ENCODE data around the gene EFHD1. TPM values are rescaled to one million over a fixed set of nuclear protein-coding genes. Genes with fewer than 3 reads are reported as not detected.

Gene EFHD1
- total and polyA plus RNA-seq, 2 of the 13 experiments (the other 11 are each of a cell fraction or from before 2014, with no cell fraction given): 0.09 TPM; not detected in 1

DNA sequence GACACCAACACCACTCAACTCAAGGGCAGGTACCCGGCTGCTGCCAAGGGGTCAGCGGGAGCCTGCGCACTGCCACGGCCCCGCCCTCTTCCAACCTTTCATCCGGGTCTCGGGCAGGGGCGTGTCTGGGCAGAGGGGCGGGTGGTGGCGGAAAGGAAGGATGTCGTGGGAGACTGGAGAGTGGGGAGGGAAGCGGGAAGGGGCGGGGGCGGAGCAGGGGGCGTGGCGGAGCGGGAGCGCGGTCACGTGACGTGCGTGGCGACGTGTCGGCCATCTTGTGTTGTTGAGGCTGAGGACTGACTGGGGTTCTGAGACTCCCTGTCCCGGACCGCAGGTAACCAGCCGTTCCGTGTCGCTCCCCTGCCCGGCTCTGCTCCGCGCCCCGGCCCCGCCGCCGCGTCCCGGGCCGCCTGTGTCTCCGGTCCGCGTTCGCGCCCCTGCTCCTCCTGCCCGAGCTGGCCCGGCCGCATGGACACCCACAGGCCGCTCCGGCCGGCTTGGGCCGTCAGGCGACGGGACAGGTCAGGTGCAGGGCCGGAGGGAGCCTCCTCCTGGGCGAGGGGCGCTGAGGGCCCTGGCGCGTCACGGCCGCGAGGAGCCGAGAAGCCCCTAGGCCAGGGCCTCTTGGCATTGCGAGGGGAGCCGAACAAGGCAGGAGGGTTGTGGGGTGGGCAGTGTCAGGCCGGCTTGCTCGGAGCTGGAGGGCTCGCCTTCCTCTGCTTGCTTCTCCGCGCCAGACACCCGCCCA lies 63.8 kb downstream of the EFHD1 start, which contains the start of gene GIGYF2 (continued):
- TF ChIP-seq, protein P1, sequence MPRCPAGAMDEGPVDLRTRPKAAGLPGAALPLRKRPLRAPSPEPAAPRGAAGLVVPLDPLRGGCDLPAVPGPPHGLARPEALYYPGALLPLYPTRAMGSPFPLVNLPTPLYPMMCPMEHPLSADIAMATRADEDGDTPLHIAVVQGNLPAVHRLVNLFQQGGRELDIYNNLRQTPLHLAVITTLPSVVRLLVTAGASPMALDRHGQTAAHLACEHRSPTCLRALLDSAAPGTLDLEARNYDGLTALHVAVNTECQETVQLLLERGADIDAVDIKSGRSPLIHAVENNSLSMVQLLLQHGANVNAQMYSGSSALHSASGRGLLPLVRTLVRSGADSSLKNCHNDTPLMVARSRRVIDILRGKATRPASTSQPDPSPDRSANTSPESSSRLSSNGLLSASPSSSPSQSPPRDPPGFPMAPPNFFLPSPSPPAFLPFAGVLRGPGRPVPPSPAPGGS (CRISPR knock-in tag; IDR thresholded peaks at IDR 0.05): peak; percentile 91; the same call in 1 of the 2 replicates
- TF ChIP-seq TRIM24 (CRISPR knock-in tag; IDR thresholded peaks at IDR 0.05) (0 out of 2 replicates have a peak, but pooled peaks have one; percentile 38), ZNF772 (CRISPR knock-in tag; IDR thresholded peaks at IDR 0.05) (peak; percentile 55; the same call in 1 of the 2 replicates), ZBTB20 (CRISPR knock-in tag; IDR thresholded peaks at IDR 0.05; ENCODE audit: borderline replicate concordance, low read depth) (no peak; the same call in none of the 2 replicates), CHD2 (IDR thresholded peaks at IDR 0.05; ENCODE audit: low read depth, low read length) (peak; percentile 6; the same call in 1 of the 2 replicates), ZBTB10 (CRISPR knock-in tag; IDR thresholded peaks at IDR 0.05; ENCODE audit: borderline replicate concordance) (0 out of 2 replicates have a peak, but pooled peaks have one; percentile 57), ARHGAP35 (CRISPR knock-in tag; IDR thresholded peaks at IDR 0.05; ENCODE audit: borderline replicate concordance) (0 out of 2 replicates have a peak, but pooled peaks have one; percentile 54), ZFP90 (CRISPR knock-in tag; IDR thresholded peaks at IDR 0.05; ENCODE audit: borderline replicate concordance) (no peak; the same call in 1 of the 2 replicates), ZNF44 (CRISPR knock-in tag; IDR thresholded peaks at IDR 0.05) (no peak), PAX8 (CRISPR knock-in tag; IDR thresholded peaks at IDR 0.05; ENCODE audit: borderline replicate concordance) (peak; percentile 98; the same call in 1 of the 2 replicates), ZNF207 (IDR thresholded peaks at IDR 0.05; ENCODE audit: borderline replicate concordance) (no peak), TRAFD1 (CRISPR knock-in tag; IDR thresholded peaks at IDR 0.05; ENCODE audit: borderline replicate concordance) (no peak), YY1 (IDR thresholded peaks at IDR 0.05; ENCODE audit: insufficient read depth, insufficient replicate concordance, low read depth, low read length) (peak; percentile 96), ZBTB34 (CRISPR knock-in tag; IDR thresholded peaks at IDR 0.05) (no peak)
- TF ChIP-seq, protein P2, sequence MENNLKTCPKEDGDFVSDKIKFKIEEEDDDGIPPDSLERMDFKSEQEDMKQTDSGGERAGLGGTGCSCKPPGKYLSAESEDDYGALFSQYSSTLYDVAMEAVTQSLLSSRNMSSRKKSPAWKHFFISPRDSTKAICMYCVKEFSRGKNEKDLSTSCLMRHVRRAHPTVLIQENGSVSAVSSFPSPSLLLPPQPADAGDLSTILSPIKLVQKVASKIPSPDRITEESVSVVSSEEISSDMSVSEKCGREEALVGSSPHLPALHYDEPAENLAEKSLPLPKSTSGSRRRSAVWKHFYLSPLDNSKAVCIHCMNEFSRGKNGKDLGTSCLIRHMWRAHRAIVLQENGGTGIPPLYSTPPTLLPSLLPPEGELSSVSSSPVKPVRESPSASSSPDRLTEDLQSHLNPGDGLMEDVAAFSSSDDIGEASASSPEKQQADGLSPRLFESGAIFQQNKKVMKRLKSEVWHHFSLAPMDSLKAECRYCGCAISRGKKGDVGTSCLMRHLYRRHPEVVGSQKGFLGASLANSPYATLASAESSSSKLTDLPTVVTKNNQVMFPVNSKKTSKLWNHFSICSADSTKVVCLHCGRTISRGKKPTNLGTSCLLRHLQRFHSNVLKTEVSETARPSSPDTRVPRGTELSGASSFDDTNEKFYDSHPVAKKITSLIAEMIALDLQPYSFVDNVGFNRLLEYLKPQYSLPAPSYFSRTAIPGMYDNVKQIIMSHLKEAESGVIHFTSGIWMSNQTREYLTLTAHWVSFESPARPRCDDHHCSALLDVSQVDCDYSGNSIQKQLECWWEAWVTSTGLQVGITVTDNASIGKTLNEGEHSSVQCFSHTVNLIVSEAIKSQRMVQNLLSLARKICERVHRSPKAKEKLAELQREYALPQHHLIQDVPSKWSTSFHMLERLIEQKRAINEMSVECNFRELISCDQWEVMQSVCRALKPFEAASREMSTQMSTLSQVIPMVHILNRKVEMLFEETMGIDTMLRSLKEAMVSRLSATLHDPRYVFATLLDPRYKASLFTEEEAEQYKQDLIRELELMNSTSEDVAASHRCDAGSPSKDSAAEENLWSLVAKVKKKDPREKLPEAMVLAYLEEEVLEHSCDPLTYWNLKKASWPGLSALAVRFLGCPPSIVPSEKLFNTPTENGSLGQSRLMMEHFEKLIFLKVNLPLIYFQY (CRISPR knock-in tag; IDR thresholded peaks at IDR 0.05; ENCODE audit: borderline replicate concordance): 0 out of 2 replicates have a peak, but pooled peaks have one; percentile 78

Measured in HepG2 (cell line).